Stimulated activated CD4-positive, alpha-beta T cell treated with anti-CD3 and anti-CD28 coated beads, TNF-alpha, amount 100 ng/mL, for 1 hour (primary cell): Measurements from ENCODE around the gene CXCL14.

Experiments used
- DNase-seq, 3 donors: peaks; one replicate each; pipeline ENCODE4 v3.0.0-alpha.2; 2020; ENCODE audit warnings: low read depth in 3 of 3, low spot score in 1 of 3

Gene CXCL14

DNA sequence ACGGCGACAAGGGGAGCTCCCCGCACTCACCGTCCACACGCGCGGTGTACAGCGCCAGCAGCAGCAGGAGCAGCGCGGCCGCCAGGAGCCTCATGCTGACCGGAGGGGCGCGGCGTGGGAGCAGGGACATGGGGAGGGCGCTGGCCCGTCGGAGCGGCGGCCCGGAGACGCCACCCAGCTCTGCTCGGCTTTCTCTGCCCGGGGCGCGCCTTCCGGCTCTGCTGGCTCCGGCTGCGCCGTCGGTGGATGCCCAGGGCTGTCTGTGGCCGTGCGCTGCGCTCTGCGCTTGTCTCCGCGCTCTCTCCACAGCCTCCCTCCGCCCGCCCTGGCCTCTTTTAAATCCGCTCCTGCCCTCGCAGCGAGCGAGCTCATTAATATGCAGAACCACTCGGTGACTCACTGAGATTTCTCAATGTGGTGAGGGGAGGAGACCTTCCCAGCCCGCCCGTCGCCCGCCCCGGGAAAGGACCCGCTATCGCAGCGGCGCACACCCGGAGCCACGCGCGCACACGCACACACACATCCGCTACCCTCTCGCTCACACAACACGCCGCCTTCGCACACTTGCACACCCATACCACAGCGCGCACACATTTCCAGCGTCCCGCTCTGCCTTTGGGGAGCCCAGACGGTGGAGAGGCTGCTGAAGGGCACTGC, at the start of gene CXCL14:
Gene CXCL14 (minus strand): TSS at position 307 of the 657 bp plus-strand sequence. CDS start 213 bp downstream, at position 94.
- no peak for DNase-seq

GRCh38 chr5:135626636-135627035, 47.8 kb upstream of the CXCL14 start:
- no peak for DNase-seq

GRCh38 chr5:135625961-135626360, 47.2 kb upstream of the CXCL14 start:
- no peak for DNase-seq

- no peak for DNase-seq
Measured at GRCh38 chr5:135625486-135625885, 46.7 kb upstream of the CXCL14 start.

- DNase-seq = no peak
Measured at GRCh38 chr5:135625061-135625460, 46.3 kb upstream of the CXCL14 start.

GRCh38 chr5:135623186-135623715, 44.5 kb upstream of the CXCL14 start:
- DNase-seq = no peak

DNA sequence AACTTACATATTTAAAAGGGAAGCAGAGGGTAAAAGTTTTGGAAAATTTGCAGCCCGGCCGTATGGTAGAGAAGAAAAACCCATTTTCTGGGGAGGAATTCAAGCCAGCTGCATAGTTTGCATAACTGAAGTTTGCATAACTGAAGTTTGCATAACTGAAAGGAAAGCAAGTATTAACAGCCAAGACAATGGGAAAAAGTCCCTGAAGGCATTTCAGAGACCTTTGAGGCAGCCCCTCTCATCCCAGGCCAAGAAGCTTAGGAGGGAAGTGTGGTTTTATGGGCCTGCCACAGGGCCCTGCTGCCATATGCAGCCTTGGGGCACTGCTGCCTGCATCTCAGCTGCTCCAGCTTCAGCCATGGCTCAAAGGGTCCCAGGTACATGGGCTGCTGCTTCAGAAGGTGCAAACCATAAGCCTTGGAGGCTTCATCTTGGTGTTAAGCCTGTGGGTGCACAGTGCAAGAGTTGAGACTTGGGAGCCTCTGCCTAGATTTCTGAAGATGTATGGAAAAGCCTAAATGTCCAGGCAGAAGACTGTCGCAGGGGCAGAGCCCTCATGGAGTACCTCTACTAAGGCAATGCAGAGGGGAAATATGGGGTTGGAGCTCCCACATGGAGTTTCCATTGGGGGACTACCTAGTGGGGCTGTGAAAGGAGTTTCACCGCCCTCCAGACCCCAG, 36.9 kb upstream of the CXCL14 start:
- no peak for DNase-seq

- DNase-seq = no peak
Measured at GRCh38 chr5:135615171-135615570, 36.4 kb upstream of the CXCL14 start.

GRCh38 chr5:135609981-135610380, 31.2 kb upstream of the CXCL14 start:
- DNase-seq = no peak

GRCh38 chr5:135608761-135609443, 30.1 kb upstream of the CXCL14 start:
- DNase-seq = no peak

GRCh38 chr5:135608361-135608760, 29.6 kb upstream of the CXCL14 start:
- DNase-seq = no peak

- DNase-seq = no peak
Measured at GRCh38 chr5:135606431-135606830, 27.6 kb upstream of the CXCL14 start.

DNA sequence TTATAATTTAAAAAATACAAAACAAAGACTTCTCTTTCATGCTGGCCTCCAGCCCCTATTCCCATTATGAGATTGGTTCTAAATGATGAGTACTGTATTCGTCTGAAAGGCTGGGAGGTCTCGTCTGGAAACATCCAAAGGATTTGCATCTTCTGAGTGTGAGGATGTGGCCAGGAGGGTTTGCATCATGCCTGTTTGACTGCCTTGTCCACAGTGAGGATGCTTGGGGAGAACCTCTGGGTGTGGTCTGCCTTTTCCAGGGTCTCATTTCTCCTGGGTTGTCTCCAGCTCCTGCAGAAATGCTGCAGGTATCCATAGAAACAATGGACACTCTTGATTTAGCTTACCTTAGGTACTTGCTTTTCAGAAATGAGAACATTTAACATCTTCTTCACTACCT, 26.4 kb upstream of the CXCL14 start:
- no peak for DNase-seq

DNA sequence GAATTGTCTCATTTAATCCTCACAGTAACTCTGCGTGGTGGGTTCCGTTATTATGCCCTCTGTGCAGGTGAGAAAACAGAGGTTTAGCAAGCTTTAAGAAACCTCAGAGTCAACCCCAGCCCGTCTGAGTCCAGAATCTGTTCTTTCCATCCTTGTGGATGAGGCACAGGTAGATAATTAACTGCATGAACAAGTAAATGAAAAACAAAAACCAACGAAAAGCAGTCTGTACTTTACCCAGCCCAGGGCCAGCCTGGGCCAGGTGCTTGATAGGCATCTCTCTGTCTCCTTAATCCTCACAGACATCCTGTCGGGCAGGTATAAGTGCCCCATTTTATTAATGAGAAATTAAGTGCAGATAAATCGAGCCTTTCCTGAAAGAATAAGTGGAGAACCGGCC, 25.3 kb upstream of the CXCL14 start:
- DNase-seq = no peak

DNA sequence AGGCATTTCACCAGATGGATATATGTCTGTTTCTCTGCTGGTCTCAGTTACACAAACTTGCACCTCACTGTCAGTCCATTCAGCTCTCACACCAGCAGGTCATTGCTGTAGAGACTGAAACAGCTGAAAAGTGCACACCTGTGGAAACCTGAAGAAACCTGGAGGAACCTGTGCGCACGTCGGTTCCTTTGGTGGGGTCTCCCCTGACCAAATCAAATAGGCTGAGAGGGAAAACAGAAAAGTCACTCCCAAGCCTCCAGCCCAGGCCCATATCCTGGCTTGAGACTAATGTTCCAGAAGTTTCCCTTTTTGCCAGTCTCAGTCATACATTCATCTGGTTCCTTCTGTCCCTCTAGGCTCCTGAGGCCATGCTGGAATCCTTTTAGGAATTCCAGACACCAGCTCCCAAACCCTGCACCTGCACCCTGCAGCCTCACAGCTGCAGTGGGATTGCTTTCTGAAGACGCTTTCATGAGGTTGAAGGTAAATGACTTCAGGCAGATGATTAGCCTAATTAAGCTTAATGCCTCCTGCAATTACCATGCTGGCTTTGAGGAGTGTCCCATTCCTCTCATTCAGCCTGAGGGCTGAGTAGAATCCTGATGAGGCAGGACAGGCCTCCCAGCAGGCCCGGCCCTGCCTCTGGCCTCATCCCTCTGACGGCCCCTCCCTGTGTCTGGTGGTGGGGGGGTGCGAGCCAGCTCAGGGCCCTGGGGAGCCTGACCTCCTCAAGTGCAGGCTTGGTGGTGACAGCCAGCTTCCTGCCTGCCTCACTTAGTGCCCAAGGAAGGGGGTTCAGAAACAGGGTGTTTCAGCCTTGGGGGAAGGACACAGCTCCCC, 24.3 kb upstream of the CXCL14 start:
- no peak for DNase-seq

GRCh38 chr5:135601466-135601865, 22.7 kb upstream of the CXCL14 start:
- DNase-seq = no peak

DNA sequence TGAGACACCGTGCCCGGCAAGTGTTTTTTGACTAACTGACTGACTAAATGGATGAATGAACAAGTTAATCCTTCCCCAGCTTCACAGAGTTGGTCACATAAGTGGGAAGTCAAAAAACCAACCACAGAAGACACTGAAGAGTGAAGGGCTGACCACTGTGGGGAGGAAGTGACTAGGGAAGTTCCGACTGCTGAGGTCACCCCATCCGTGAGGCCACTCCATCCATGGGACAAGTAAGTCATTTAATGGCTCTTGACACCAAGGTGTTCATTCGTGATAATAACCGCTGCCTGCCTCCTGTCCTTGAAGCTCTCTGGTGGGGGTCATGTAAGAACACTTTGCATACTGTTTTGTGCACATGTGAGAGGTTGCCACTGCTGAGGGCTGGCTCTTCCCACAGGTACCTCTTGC, 22.2 kb upstream of the CXCL14 start:
- DNase-seq = no peak

- no peak for DNase-seq
Measured at GRCh38 chr5:135600152-135600570, 21.4 kb upstream of the CXCL14 start.

GRCh38 chr5:135599421-135600151, 20.8 kb upstream of the CXCL14 start:
- no peak for DNase-seq

- no peak for DNase-seq
Measured at GRCh38 chr5:135598691-135599395, 20.1 kb upstream of the CXCL14 start.
